H9 (cell line): ENCODE results near the gene RDH11. TPM values are rescaled to one million over a fixed set of nuclear protein-coding genes. Genes with fewer than 3 reads are reported as not detected.

Source experiments
- DNase-seq: peaks from one replicate; pipeline ENCODE4 v3.0.0-alpha.2; 2017
- H2AFZ ChIP-seq: one replicate; pipeline ENCODE4 v1.6.1; 2013; ENCODE audit warnings: mild to moderate bottlenecking, low read length, control low read depth, moderate library complexity
- H2AK5ac ChIP-seq: 2 replicates; pipeline ENCODE4 v1.6.1; 2013; ENCODE audit warnings: low read length, control low read depth, mixed read lengths; ENCODE audit not compliant: insufficient read length
- H2BK120ac ChIP-seq: one replicate; pipeline ENCODE4 v1.6.1; 2013; ENCODE audit warnings: low read depth, mild to moderate bottlenecking, low read length, control low read depth, inconsistent platforms; ENCODE audit not compliant: poor library complexity, severe bottlenecking
- H2BK12ac ChIP-seq: 2 replicates; pipeline ENCODE4 v1.6.1; 2013; ENCODE audit warnings: low read length, control low read depth, mixed read lengths, low read depth; ENCODE audit not compliant: insufficient read length
- H2BK15ac ChIP-seq: 2 replicates; pipeline ENCODE4 v1.6.1; 2013; ENCODE audit warnings: low read depth, low read length, control low read depth
- H2BK20ac ChIP-seq: one replicate; pipeline ENCODE4 v1.6.1; 2013; ENCODE audit warnings: low read depth, mild to moderate bottlenecking, low read length, control low read depth, inconsistent platforms; ENCODE audit not compliant: poor library complexity, severe bottlenecking
- H2BK5ac ChIP-seq: 2 replicates; pipeline ENCODE4 v1.6.1; 2013; ENCODE audit warnings: low read length, control low read depth, mixed read lengths; ENCODE audit not compliant: insufficient read length
- H3K14ac ChIP-seq: 2 replicates; pipeline ENCODE4 v1.6.1; 2013; ENCODE audit warnings: low read length, control low read depth; ENCODE audit not compliant: insufficient read depth
- H3K18ac ChIP-seq: 2 replicates; pipeline ENCODE4 v1.6.1; 2013; ENCODE audit warnings: low read depth, mild to moderate bottlenecking, mixed read lengths, low read length, control low read depth; ENCODE audit not compliant: insufficient read length
- H3K23ac ChIP-seq: 2 replicates; pipeline ENCODE4 v1.6.1; 2013; ENCODE audit warnings: low read length, control low read depth, mixed read lengths, low read depth; ENCODE audit not compliant: insufficient read length
- H3K23me2 ChIP-seq: 2 replicates; pipeline ENCODE4 v1.6.1; 2013; ENCODE audit warnings: low read depth, mild to moderate bottlenecking, mixed read lengths, low read length, control low read depth; ENCODE audit not compliant: insufficient read length, poor library complexity, severe bottlenecking
- H3K27ac ChIP-seq: 2 replicates; pipeline ENCODE4 v1.5.1; 2013; ENCODE audit warnings: low read length, control low read depth, mixed read lengths, low read depth; ENCODE audit not compliant: insufficient read length
- H3K27me3 ChIP-seq: 2 replicates; pipeline ENCODE4 v1.6.1; 2013; ENCODE audit warnings: low read length, control low read depth, inconsistent platforms; ENCODE audit not compliant: insufficient read depth
- H3K4ac ChIP-seq: 2 replicates; pipeline ENCODE4 v1.6.1; 2013; ENCODE audit warnings: low read depth, mild to moderate bottlenecking, control low read depth, inconsistent platforms, low read length, moderate library complexity
- H3K4me1 ChIP-seq: 2 replicates; pipeline ENCODE4 v1.6.1; 2013; ENCODE audit warnings: low read length, control low read depth, inconsistent platforms; ENCODE audit not compliant: insufficient read depth
- H3K4me2 ChIP-seq: 2 replicates; pipeline ENCODE4 v1.6.1; 2013; ENCODE audit warnings: low read length, control low read depth, mixed read lengths; ENCODE audit not compliant: insufficient read length, insufficient read depth
- H3K56ac ChIP-seq: 2 replicates; pipeline ENCODE4 v1.6.1; 2013; ENCODE audit warnings: low read depth, mild to moderate bottlenecking, mixed read lengths, low read length, control low read depth; ENCODE audit not compliant: insufficient read length
- H3K79me1 ChIP-seq: 2 replicates; pipeline ENCODE4 v1.6.1; 2013; ENCODE audit warnings: low read depth, mild to moderate bottlenecking, moderate library complexity, low read length, control low read depth, inconsistent platforms; ENCODE audit not compliant: insufficient read depth, poor library complexity, severe bottlenecking
- H3K79me2 ChIP-seq: 2 replicates; pipeline ENCODE4 v1.6.1; 2013; ENCODE audit warnings: low read length, control low read depth, inconsistent platforms; ENCODE audit not compliant: insufficient read depth
- H3K9ac ChIP-seq: 2 replicates; pipeline ENCODE4 v1.6.1; 2013; ENCODE audit warnings: low read length, control low read depth, mixed read lengths; ENCODE audit not compliant: insufficient read length; ENCODE audit errors: extremely low read depth
- H3K9me3 ChIP-seq: one replicate; pipeline ENCODE4 v1.6.1; 2013; ENCODE audit warnings: low read depth, low read length, inconsistent platforms; ENCODE audit not compliant: control insufficient read depth
- H3T11ph ChIP-seq: one replicate; pipeline ENCODE4 v1.6.1; 2013; ENCODE audit warnings: mild to moderate bottlenecking, low read length, control low read depth, inconsistent platforms
- H4K20me1 ChIP-seq: one replicate; pipeline ENCODE4 v1.6.1; 2013; ENCODE audit not compliant: control insufficient read depth, insufficient read length, insufficient read depth
- H4K5ac ChIP-seq: 2 replicates; pipeline ENCODE4 v1.6.1; 2013; ENCODE audit warnings: low read depth, mild to moderate bottlenecking, mixed read lengths, low read length, control low read depth; ENCODE audit not compliant: insufficient read length
- H4K8ac ChIP-seq: replicated peaks from 2 replicates; pipeline ENCODE4 v1.6.1; 2013; ENCODE audit warnings: low read length, control low read depth, mixed read lengths, low read depth; ENCODE audit not compliant: insufficient read length
- H4K91ac ChIP-seq: 2 replicates; pipeline ENCODE4 v1.6.1; 2013; ENCODE audit warnings: low read depth, mild to moderate bottlenecking, moderate library complexity, mixed read lengths, low read length, control low read depth; ENCODE audit not compliant: insufficient read length
- H3K27ac Mint-ChIP-seq, 3 experiments: 2 replicates in 2 of 3; 3 replicates in 1 of 3; pipeline ENCODE4 v1.8.0; 2020 to 2021; ENCODE audit warnings: mixed read lengths in 3 of 3, mild to moderate bottlenecking in 1 of 3, moderate library complexity in 1 of 3
- H3K27me3 Mint-ChIP-seq: 2 replicates; pipeline ENCODE4 v1.8.0; 2021; ENCODE audit warnings: low read depth, mild to moderate bottlenecking, moderate library complexity, mixed read lengths
- H3K36me3 Mint-ChIP-seq, 3 experiments: 2 replicates in 2 of 3; 3 replicates in 1 of 3; pipeline ENCODE4 v1.8.0; 2020 to 2021; ENCODE audit warnings: low read depth in 3 of 3, mixed read lengths in 3 of 3; ENCODE audit not compliant: insufficient read depth in 1 of 3
- H3K4me1 Mint-ChIP-seq, 2 experiments: 2 replicates each; pipeline ENCODE4 v1.8.0; 2020; ENCODE audit warnings: mixed read lengths in 2 of 2
- H3K4me3 Mint-ChIP-seq, 2 experiments: 2 replicates in 1 of 2; 3 replicates in 1 of 2; pipeline ENCODE4 v1.8.0; 2020 to 2021; ENCODE audit warnings: mild to moderate bottlenecking in 2 of 2, mixed read lengths in 2 of 2, moderate library complexity in 1 of 2
- H3K9me3 Mint-ChIP-seq, 2 experiments: 2 replicates in 1 of 2; 3 replicates in 1 of 2; pipeline ENCODE4 v1.8.0; 2020; ENCODE audit warnings: mild to moderate bottlenecking in 2 of 2, mixed read lengths in 2 of 2, moderate library complexity in 1 of 2
- CTCF ChIP-seq: fragments of 200-600 bp; sonication (generic); conservative IDR thresholded peaks from 3 replicates; pipeline ENCODE4 v1.8.0; 2021; ENCODE audit warnings: antibody characterized with exemption, mild to moderate bottlenecking
- WGBS: extraction: QIAGEN DNeasy Blood & Tissue Kit; methylation state at CpG from one replicate; pipeline ENCODE4 v1.1.7; 2013; ENCODE audit warnings: missing lambda C conversion rate, low lambda C conversion rate, mixed read lengths; ENCODE audit not compliant: insufficient read length; ENCODE audit errors: extremely low coverage; 5-methylcytosine and 5-hydroxymethylcytosine counted together
- total RNA-seq: library from RNA; stranded (reverse); gene quantifications from 2 replicates; pipeline ENCODE4 v1.2.1, GENCODE V29; 2021

RDH11 gene
- total RNA-seq, 1 experiment from 2014 or later = 83.4 TPM

GRCh38 chr14:67652189-67652588 lies 43.4 kb downstream of the RDH11 start:
- Histone ChIP-seq H2AFZ (no peak overlapping the region), H2BK20ac (no peak overlapping the region), H2BK15ac (no peak overlapping the region), H3K9ac (no peak overlapping the region), H4K8ac (no peak overlapping the region), H3K4ac (no peak overlapping the region), H3K56ac (no peak overlapping the region), H3K23ac (no peak overlapping the region), H2BK12ac (no peak overlapping the region), H2BK5ac (no peak overlapping the region), H4K5ac (no peak overlapping the region), H3K18ac (no peak overlapping the region), H3K27ac (no peak overlapping the region), H3K27me3 (no peaks in the 10 kb centered on the region), H3K23me2 (no peaks in the 10 kb centered on the region), H2AK5ac (no peak overlapping the region), H4K20me1 (no peaks in the 10 kb centered on the region), H3K14ac (no peak overlapping the region), H3K4me2 (no peak overlapping the region), H2BK120ac (no peak overlapping the region), H3K4me1 (no peaks in the 10 kb centered on the region), H4K91ac (no peak overlapping the region), H3K9me3 (no peaks in the 10 kb centered on the region), H3T11ph (no peak overlapping the region), H3K79me2 (no peaks in the 10 kb centered on the region), H3K79me1 (no peaks in the 10 kb centered on the region)
- DNase-seq = no peak
- Mint-ChIP-seq H3K36me3 (peaks cover 19 to 83% (median 63%) of the 10 kb centered on the region in 3 experiments; a peak in 6 of 7 replicates), H3K4me3 (no peak overlapping the region), H3K27ac (no peak overlapping the region), H3K27me3 (no peaks in the 10 kb centered on the region), H3K9me3 (no peaks in the 10 kb centered on the region), H3K4me1 (no peaks in the 10 kb centered on the region)
- no CpG with 5 or more reads among the region's 1 CpG for WGBS
- TF ChIP-seq CTCF = no peak
